Small intestine (tissue), 7 donors: ENCODE results near the gene MBD5. TPM values are rescaled to one million over a fixed set of nuclear protein-coding genes. Genes with fewer than 3 reads are reported as not detected.

Experiments used
- DNase-seq, 2 donors: peaks; one replicate each; pipeline versions ENCODE4 v3.0.0 to v3.0.0-alpha.2; 2013
- FAIRE-seq: peaks from 2 replicates; lab custom pipeline; 2012; peaks lifted over from hg19 to GRCh38; lab: Jason Lieb, UNC
- H3K27ac ChIP-seq, 3 donors: one replicate each; pipeline ENCODE4 v1.5.1; 2013; ENCODE audit warnings: low read length in 2 of 3, mild to moderate bottlenecking in 2 of 3, control low read depth in 1 of 3, inconsistent platforms in 1 of 3, low read depth in 1 of 3, moderate library complexity in 1 of 3
- H3K27me3 ChIP-seq, 3 donors: one replicate each; pipeline ENCODE4 v1.6.1; 2013; ENCODE audit warnings: low read length in 3 of 3, inconsistent platforms in 1 of 3; ENCODE audit not compliant: control insufficient read depth in 3 of 3, insufficient read depth in 3 of 3
- H3K36me3 ChIP-seq, 3 donors: one replicate each; pipeline ENCODE4 v1.6.1; 2013; ENCODE audit warnings: low read length in 3 of 3, inconsistent platforms in 1 of 3, low read depth in 1 of 3, mild to moderate bottlenecking in 1 of 3, moderate library complexity in 1 of 3; ENCODE audit not compliant: control insufficient read depth in 3 of 3, insufficient read depth in 2 of 3
- H3K4me1 ChIP-seq, 3 donors: one replicate each; pipeline ENCODE4 v1.6.1; 2013; ENCODE audit warnings: low read length in 2 of 3, inconsistent platforms in 1 of 3, low read depth in 1 of 3, mild to moderate bottlenecking in 1 of 3, moderate library complexity in 1 of 3; ENCODE audit not compliant: control insufficient read depth in 3 of 3, insufficient read depth in 2 of 3
- H3K4me3 ChIP-seq, 3 donors: one replicate each; pipeline ENCODE4 v1.5.1; 2013; ENCODE audit warnings: low read length in 3 of 3, control low read depth in 1 of 3, inconsistent platforms in 1 of 3, low read depth in 1 of 3, mild to moderate bottlenecking in 1 of 3, moderate library complexity in 1 of 3
- H3K9me3 ChIP-seq, 2 donors: one replicate each; pipeline ENCODE4 v1.6.1; 2013; ENCODE audit warnings: low read depth in 1 of 2, low read length in 1 of 2; ENCODE audit not compliant: control insufficient read depth in 2 of 2, insufficient read depth in 1 of 2
- WGBS, 3 donors: extraction: QIAGEN DNeasy Blood & Tissue Kit; methylation state at CpG; one replicate each; pipeline ENCODE4 v1.1.7; 2013; 5-methylcytosine and 5-hydroxymethylcytosine counted together
- polyA plus RNA-seq, 4 donors: library from polyadenylated mRNA; stranded (reverse) in 3 of 4; unstranded in 1 of 4; fragments of 200-250 nt in 3 of 4; fragments of 120-200 nt in 1 of 4; gene quantifications; one replicate each; pipeline versions ENCODE4 v1.2.1 to v1.2.3, GENCODE V29; 2013
- donor health status: healthy with polysubstance abuse.
- donor health status: control.
- donor health status: control.
- donor health status: Bipolar disorder and iron deficiency.
- donor health status: healthy.

The MBD5 gene
- polyA plus RNA-seq, 4 donors = 2.7 to 19.2 (median 4.7) TPM

DNA sequence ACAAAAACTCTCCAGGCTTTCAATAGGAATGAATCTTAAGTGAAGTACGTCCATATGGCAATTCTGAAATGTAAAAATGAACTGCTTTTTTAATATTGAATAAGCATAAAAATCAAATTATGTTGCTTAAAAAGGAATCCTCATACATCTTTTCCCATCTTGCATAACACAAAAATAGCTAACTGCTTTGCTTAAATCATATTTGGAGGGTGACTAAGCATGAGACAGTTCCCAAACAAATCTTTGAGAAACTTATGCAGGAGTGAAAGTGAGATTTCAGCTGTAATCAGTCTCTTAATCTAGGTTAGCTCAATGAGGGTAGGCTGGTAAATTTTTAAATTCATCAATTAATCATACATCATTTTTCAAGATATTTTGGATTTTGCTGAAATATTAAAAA lies 111.5 kb downstream of the MBD5 start:
- Histone ChIP-seq H3K4me1 (no peaks in the 10 kb centered on the region), H3K27ac (no peak overlapping the region), H3K9me3 (no peaks in the 10 kb centered on the region), H3K27me3 (no peaks in the 10 kb centered on the region), H3K4me3 (no peak overlapping the region), H3K36me3 (no peaks in the 10 kb centered on the region)
- DNase-seq (no peak), FAIRE-seq (no peak)
- WGBS, 3 donors = 79 to 97% (median 92%) methylated on average over 1 of the region's 1 CpG

DNA sequence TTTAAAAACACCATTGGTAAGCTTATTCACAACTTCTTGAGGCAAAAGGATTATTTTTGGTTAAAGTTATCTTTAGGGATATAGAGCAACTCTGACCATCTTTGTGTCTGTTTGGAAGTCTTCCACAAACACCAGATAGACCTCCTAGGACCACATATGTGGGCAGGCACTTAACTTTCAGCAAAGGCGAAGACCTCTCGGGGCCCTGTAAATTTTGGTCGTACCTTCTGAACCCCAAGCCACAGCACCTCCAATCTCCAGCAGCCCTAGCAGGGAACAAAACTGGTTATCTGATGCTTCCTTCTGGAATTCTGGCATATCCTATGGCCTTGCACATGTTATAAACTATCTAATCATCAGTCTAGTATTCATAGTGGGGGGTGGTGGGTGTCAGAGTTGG lies 114.8 kb downstream of the MBD5 start:
- FAIRE-seq = no peak
- Histone ChIP-seq H3K36me3 (no peaks in the 10 kb centered on the region), H3K9me3 (no peaks in the 10 kb centered on the region), H3K27me3 (no peaks in the 10 kb centered on the region), H3K4me3 (no peak overlapping the region), H3K4me1 (no peaks in the 10 kb centered on the region), H3K27ac (no peak overlapping the region)
- DNase-seq = no peak
- WGBS, 3 donors = 87 to 97% (median 97%) methylated on average over 3 of the region's 3 CpGs

DNA sequence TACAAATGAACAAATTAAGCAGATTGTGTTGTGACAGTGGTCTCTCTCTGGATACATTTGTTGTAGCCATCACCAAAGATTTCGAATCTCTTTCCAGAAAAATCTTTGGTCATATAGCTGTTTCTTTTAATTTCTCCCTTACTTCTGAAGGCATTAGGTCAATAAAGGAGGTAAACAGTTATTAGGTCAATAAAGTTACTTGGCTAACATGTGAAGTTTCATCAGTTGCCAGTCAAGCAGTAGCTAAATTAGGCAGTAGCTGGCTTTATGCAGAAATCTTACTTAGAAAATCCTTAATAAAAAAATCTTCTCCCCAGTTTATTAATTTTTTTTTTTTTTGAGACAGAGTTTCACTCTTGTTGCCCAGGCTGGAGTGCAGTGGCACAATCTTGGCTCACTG lies 115.5 kb downstream of the MBD5 start:
- H3K4me3 ChIP-seq = no peak overlapping the region
- no peak overlapping the region for H3K27ac ChIP-seq
- 83 to 86% (median 84%) methylated on average over 1 of the region's 1 CpG for WGBS, 3 donors
- DNase-seq (no peak), FAIRE-seq (no peak)
- no peaks in the 10 kb centered on the region for H3K36me3 ChIP-seq
- H3K9me3 ChIP-seq = no peaks in the 10 kb centered on the region
- no peaks in the 10 kb centered on the region for H3K4me1 ChIP-seq
- no peaks in the 10 kb centered on the region for H3K27me3 ChIP-seq

DNA sequence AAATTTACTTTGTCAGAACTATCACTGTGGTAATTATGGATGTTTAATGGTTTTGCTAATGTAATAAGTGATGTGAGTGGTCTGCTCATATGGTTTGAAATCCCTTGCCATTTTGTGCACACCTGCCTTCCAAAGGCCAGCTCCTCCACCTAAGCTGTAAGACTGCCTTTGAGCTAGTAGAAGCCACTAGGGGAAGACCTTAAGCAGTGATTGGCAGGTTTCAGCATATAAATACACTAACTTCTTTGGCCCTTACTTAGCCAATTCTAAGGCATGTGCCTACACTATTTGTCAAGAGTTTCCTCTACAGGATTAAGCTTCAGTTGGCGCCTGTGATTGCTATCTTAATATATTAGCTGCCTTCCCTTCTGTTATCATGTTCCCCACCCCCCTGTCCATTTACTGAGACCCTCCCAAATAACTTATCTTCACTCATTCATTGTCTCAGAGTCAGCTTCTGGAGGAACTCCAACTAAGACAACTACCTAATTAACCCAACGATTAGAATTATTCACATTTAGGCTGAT lies 141.1 kb downstream of the MBD5 start:
- Histone ChIP-seq H3K9me3 (no peaks in the 10 kb centered on the region), H3K4me3 (no peak overlapping the region), H3K27me3 (no peaks in the 10 kb centered on the region), H3K4me1 (no peaks in the 10 kb centered on the region), H3K27ac (no peak overlapping the region), H3K36me3 (no peaks in the 10 kb centered on the region)
- DNase-seq = no peak
- FAIRE-seq = no peak
- WGBS, 3 donors = 78 to 90% (median 83%) methylated on average over 2 of the region's 2 CpGs

DNA sequence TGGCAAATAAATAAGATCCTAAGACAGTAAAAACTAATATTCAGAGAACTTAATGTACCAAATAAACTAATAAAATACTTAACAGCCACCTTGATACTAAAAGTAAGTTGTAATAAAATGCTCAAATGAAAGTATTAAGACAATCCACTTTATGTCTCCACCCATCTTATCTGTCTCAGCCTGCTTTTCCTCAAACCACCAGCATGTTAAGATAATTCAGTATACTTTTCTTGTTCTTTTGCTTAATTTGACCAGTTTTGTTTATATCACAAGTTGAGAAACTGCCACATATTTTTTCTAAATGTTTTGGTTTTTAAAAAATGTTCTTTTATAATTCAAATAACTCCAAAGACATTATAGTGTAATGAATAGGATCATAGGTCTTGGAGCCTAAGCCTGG lies 142.0 kb downstream of the MBD5 start:
- Histone ChIP-seq H3K4me1 (no peaks in the 10 kb centered on the region), H3K27me3 (no peaks in the 10 kb centered on the region), H3K9me3 (no peaks in the 10 kb centered on the region), H3K36me3 (no peaks in the 10 kb centered on the region), H3K27ac (no peak overlapping the region), H3K4me3 (no peak overlapping the region)
- DNase-seq (no peak), FAIRE-seq (peak; percentile 44)

DNA sequence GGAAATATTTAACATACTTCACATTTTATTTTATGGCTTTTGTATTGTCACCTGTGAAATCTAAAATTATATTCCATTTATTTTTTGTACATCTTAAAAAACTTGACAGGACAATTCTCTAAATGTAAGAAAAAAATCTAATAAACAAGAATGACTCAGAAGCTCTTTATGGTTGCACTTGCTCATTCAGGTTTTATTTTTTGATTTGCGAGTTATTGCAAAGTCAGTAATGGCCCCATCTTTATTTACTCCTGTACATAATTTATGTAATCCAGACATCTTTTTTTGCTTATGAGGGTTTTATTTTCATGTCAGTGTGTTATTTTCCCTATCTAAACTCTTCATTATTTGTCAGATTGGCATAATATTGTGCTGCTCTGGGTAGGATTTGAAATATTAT lies 145.1 kb downstream of the MBD5 start:
- no peak for FAIRE-seq
- WGBS, 3 donors = 94 to 98% (median 94%) methylated on average over 1 of the region's 1 CpG
- no peaks in the 10 kb centered on the region for H3K4me1 ChIP-seq

DNA sequence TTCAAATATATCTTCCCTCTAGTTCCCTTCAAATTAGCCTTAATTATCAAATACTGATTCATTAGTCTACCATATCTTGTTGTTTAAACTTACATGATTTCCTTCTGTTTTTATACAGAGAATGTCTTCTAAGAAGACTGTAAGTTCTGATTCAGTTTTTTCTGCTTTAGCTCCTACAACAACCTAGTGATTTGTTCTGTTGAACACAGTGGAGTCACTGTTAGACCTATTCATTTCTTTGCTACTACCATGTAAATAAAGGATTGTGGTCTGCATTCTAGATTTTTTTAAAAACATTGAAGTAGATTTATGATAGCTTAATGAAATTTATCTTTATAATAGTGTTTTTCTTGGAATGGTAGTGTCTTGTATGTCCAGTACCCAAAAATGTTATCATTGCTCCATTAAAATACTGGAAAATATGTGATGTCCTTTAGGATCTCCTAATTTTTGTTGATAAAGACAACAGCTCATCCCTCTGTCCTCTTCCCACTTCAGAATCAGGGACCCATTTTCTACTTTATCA lies 146.4 kb downstream of the MBD5 start:
- no peak overlapping the region for H3K27ac ChIP-seq
- H3K36me3 ChIP-seq = peaks cover 0 to 3% (median 0%) of the 10 kb centered on the region in 3 donors
- no peak overlapping the region for H3K4me3 ChIP-seq
- no peaks in the 10 kb centered on the region for H3K4me1 ChIP-seq
- FAIRE-seq (no peak), DNase-seq (no peak)
- H3K9me3 ChIP-seq = peaks cover 0 to 6% of the 10 kb centered on the region in 2 donors
- H3K27me3 ChIP-seq = no peaks in the 10 kb centered on the region

More for the DNA sequence above, 145.1 kb downstream of the MBD5 start:
- Histone ChIP-seq H3K27ac (no peak overlapping the region), H3K36me3 (no peaks in the 10 kb centered on the region), H3K27me3 (no peaks in the 10 kb centered on the region), H3K9me3 (no peaks in the 10 kb centered on the region), H3K4me3 (no peak overlapping the region)
- no peak for DNase-seq

DNA sequence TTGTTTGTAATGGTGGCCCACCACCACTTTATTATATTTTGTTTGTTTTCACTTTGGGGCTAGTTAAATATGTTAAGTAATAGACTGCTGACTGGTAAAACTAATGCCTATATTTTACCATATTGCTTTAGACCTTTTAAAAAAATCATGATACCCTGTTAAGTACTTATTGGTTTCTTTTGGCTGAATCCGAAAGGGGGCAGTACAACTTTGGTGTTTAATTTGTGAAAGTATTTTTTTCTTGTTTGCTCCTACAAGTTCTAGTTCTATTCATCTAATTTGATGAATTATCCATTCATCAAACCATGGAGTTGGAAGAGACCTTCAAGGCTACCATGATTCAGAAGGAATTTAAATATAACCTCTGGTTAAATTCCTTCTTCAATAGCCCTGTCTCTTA lies 147.0 kb downstream of the MBD5 start:
- H3K4me1 ChIP-seq = no peaks in the 10 kb centered on the region
- no peak overlapping the region for H3K4me3 ChIP-seq
- H3K27me3 ChIP-seq = no peaks in the 10 kb centered on the region
- DNase-seq = no peak
- peaks cover 0 to 11% of the 10 kb centered on the region in 2 donors for H3K9me3 ChIP-seq
- FAIRE-seq = no peak
- 94 to 97% (median 96%) methylated on average over 1 of the region's 1 CpG for WGBS, 3 donors
- H3K27ac ChIP-seq = no peak overlapping the region
- peaks cover 0 to 5% (median 0%) of the 10 kb centered on the region in 3 donors for H3K36me3 ChIP-seq

DNA sequence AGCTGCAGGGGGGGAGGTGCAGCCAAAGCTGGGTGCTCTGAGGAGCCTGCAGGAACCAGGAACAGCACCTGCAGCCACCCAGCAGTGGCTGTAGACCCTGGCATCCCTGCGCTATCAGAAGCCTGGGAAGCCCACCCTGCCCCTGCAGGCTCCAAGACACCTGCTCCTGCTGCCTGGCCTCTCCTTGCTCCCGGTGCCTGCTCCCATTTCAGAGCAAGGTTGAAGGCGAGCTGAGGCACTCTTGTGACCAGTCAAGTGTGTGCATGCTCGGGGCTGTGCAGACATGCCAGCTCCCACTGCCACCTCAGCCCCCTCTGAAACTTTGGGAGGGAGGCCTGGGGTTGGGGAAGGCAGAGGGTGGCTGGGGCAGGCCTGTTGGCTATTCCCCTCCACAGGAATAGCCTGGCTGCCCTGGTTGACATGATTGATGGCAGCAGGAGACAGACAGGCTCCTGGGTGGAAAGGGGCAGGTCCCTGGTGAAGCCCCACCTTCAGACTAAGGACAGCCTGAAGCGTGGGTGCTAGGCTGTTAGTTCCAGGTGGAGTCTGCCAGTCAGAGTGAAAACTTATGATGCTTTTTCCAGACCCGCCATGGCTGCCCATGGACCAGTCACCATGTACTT lies 151.4 kb downstream of the MBD5 start:
- Histone ChIP-seq H3K4me1 (no peaks in the 10 kb centered on the region), H3K9me3 (peaks cover 0 to 11% of the 10 kb centered on the region in 2 donors), H3K36me3 (peaks cover 0 to 9% (median 0%) of the 10 kb centered on the region in 3 donors), H3K27me3 (no peaks in the 10 kb centered on the region), H3K4me3 (no peak overlapping the region), H3K27ac (no peak overlapping the region)
- DNase-seq (no peak), FAIRE-seq (no peak)
- WGBS, 3 donors = 97% methylated on average over 6 of the region's 6 CpGs
